GM12873 (cell line): Measurements from ENCODE around the gene FMNL3.
A peak's percentile ranks its signal among the peaks of the same experiment; 100 is the strongest.

Experiments
- TF ChIP-seq, protein P1 (sequence below): IDR thresholded peaks from 2 replicates; pipeline ENCODE4 v1.5.1; 2012; ENCODE audit warnings: low read depth, mild to moderate bottlenecking, moderate library complexity, low read length, control low read depth; ENCODE audit not compliant: insufficient read depth; ENCODE audit errors: missing control alignments

The FMNL3 gene, protein sequence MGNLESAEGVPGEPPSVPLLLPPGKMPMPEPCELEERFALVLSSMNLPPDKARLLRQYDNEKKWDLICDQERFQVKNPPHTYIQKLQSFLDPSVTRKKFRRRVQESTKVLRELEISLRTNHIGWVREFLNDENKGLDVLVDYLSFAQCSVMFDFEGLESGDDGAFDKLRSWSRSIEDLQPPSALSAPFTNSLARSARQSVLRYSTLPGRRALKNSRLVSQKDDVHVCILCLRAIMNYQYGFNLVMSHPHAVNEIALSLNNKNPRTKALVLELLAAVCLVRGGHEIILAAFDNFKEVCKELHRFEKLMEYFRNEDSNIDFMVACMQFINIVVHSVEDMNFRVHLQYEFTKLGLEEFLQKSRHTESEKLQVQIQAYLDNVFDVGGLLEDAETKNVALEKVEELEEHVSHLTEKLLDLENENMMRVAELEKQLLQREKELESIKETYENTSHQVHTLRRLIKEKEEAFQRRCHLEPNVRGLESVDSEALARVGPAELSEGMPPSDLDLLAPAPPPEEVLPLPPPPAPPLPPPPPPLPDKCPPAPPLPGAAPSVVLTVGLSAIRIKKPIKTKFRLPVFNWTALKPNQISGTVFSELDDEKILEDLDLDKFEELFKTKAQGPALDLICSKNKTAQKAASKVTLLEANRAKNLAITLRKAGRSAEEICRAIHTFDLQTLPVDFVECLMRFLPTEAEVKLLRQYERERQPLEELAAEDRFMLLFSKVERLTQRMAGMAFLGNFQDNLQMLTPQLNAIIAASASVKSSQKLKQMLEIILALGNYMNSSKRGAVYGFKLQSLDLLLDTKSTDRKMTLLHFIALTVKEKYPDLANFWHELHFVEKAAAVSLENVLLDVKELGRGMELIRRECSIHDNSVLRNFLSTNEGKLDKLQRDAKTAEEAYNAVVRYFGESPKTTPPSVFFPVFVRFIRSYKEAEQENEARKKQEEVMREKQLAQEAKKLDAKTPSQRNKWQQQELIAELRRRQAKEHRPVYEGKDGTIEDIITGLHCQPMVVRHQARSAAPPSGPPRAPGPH

DNA sequence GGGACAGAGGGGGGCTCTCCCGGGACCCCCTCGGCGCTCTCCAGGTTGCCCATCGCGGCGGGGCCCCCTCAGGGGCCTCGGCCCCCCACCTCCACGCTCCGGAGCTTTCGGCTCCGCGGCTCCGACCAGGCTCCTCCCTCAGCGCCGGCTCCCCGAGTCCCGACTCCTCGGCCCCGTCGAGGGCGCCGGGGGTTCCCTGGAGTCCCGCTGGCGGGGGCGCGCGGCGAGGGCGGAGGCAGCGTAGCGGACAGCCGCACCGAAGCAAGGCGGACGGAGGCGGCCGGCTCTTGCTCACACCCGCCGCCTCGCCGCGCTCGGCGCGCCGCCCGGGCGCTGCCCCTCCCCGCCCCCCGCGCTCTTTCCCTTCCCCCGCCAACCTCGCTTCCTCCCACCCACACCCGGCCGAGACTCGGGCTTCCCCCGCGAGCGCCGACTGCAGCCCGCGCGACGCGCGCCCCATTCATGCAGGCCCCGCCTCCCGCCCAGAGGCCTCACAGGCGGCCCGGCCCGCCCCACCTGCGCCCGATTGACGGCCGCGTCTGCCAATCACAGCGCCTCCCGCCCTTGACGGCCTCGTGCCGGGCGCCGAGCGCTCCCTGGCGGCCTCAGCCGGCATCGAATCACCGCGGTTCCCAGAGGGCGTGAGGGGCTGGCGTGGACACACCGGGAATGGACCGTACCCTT, at the start of gene FMNL3:
FMNL3 (minus strand) TSS at position 278 of the 684 bp plus-strand sequence; CDS start at position 53, 225 bp downstream.
- TF ChIP-seq, protein P1, sequence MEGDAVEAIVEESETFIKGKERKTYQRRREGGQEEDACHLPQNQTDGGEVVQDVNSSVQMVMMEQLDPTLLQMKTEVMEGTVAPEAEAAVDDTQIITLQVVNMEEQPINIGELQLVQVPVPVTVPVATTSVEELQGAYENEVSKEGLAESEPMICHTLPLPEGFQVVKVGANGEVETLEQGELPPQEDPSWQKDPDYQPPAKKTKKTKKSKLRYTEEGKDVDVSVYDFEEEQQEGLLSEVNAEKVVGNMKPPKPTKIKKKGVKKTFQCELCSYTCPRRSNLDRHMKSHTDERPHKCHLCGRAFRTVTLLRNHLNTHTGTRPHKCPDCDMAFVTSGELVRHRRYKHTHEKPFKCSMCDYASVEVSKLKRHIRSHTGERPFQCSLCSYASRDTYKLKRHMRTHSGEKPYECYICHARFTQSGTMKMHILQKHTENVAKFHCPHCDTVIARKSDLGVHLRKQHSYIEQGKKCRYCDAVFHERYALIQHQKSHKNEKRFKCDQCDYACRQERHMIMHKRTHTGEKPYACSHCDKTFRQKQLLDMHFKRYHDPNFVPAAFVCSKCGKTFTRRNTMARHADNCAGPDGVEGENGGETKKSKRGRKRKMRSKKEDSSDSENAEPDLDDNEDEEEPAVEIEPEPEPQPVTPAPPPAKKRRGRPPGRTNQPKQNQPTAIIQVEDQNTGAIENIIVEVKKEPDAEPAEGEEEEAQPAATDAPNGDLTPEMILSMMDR: peak; percentile 85

DNA sequence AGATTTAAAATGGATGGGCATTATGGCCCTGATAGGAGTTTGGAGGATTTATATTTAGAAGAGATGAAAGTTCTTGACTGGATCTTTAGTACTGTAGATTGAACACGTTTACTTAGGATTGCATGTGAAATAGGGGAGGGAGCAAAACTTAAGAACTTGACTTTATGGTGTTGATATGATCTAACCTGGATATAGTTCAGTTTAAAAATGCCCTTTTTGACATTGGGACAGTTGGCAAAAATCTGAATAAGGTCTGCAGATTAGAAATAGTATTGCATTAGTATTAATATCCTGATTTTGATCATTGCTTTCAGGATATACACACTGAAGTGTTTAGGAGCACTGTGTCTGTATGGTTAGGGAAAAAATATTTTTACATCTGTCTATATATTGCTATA, 43.8 kb upstream of the FMNL3 start:
- TF ChIP-seq, protein P1: no peak

DNA sequence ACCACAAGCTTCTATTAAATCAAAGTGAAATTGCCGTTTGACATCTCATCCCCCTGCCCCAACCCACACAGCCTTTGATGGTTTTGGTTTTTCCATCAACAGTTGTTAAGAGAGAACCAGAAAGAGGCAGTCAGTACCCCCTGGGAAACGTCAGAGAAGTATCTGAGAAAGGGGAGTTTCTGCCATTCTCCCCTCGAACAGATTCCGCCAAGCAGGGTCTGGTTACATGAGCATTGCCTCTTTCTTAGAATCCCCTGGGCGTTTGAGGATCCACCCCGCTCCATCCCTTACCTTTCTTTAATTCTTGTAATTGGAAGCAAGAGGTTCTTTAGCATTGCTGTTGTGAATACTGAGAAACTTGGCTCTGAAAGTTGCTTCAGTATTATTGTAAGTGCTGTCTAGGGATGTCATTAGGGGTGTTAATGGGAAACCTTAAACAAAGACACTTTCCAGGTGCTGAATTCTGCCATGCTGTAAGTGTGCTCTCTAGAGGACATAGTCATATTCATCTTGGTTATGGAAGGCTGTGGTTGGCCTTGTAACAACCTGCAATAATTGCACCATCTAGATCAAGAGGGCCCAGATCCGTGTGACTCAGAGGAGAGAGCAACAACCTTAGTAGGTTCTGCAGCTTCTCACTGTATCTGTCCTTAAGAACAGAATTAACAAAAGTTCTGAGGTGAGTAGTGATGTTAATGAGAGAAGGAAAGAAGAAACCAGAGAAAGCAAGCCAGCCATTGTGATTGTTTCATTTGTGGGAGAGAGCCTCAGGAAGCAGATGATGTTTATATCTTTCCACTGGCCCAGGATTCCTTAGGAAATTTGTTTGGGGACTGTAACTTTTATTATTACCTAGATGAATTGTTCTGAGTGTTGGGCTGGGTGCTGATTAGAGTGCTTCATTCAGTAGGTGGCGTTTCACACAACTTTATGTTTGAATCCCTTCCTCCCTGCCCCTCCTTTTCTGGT, 43.1 kb upstream of the FMNL3 start:
- TF ChIP-seq, protein P1: peak; percentile 8

DNA sequence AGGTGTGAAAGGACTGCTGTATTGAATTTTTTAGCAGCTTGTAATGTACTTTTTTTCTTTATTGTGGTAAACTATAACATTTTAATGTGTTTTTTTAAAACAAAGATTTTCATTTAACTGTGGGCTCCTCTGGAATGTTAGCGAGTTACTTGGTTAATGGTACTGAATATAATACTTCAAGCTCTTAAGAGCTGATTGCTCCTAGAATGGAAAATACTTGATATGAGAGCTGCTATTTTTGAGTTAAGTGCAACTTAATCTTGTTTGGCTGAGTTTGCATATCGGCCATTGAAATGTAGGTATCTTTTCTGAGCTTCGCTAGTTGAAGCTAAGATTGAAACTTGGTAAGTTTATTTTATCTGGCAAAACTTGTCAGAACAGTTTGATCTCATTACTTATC, 41.6 kb upstream of the FMNL3 start:
- TF ChIP-seq, protein P1: no peak

DNA sequence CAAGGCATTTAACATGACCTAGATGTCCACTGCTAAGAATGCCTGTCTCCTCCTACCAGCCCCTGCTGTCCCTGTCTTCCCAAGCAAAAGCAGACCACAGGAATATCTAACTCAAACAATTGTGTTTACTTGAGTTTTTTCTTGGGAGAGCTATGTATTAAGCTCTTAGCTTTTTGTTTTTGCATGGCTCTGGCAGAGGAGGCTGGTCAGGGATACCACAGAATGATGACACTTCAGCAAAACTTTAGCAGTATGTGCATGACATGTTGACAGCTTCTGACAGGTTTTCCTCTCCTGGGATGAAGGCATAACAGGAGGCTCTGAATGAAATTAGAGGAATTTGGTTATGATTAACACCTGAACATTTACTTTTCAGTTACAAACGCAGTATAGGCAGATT, 41.1 kb upstream of the FMNL3 start:
- TF ChIP-seq, protein P1: no peak

DNA sequence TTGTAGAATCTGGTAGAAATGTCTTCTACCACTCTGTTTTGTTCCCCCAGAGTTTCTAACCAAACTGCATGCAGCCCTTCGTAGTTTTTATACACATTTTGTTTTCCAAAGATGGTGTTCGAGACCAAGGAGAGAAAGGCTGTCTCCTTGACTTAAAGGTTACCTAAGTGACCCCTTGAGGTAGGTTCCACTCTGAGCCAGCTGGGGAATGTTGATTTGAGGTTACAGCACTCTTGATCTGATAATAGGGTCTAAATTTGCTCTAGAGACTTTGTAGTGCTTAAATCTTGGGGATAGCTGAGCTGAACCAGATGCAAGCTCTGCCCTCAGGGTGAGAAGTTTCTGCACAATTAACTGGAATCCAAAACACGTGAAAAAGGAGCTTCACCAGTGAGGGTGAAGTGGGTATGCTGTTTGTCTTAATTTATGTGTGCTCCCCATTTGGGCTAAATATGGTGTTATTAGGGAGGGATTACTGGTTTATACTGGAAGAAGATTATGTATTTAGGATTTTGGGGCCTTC, 37.2 kb upstream of the FMNL3 start:
- TF ChIP-seq, protein P1: no peak
